ENCODE measurements around the gene KRTAP26-1. TPM values are rescaled to one million over a fixed set of nuclear protein-coding genes. Genes with fewer than 3 reads are reported as not detected.

Gene KRTAP26-1, protein sequence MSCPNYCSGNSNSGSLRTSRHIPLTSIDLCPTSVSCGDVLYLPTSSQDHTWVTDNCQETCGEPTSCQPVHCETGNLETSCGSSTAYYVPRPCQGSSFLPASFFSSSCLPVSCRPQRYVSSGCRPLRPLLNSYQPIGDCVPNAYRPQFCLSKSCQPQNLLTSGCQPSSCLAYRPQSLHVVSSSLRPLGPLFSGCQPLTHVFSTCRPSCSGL
- total RNA-seq (not detected in 2 replicates), polyA plus RNA-seq (not detected in 2 replicates)

DNA sequence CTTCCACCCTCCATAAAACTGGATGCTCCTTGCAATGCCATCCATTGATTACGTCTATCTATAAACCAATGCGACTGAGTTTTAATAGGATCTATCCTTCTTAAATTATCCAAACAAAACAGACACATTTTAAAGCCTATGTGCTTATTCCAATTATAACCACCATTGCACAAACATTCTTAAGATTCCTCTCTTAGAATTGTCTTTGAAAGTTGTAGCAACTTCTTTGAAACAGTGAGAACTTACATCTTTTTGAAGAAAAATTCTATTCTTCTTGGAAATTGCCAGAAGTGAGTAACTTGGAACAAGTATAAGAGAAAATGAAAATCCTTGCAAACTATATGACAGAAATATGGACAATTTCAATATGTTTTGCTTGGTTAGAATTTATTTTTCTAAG lies at the start of gene KRTAP26-1:
Gene KRTAP26-1 (minus strand): TSS at position 101 of the 400 bp plus-strand sequence. CDS start 280 bp downstream, outside the sequence.
- WGBS (ENCODE audit: low lambda C conversion rate, missing lambda C conversion rate), result 94% methylated on average over 2 of the region's 2 CpGs
- no peak within 1 kb of the TSS for H2AFZ ChIP-seq

DNA sequence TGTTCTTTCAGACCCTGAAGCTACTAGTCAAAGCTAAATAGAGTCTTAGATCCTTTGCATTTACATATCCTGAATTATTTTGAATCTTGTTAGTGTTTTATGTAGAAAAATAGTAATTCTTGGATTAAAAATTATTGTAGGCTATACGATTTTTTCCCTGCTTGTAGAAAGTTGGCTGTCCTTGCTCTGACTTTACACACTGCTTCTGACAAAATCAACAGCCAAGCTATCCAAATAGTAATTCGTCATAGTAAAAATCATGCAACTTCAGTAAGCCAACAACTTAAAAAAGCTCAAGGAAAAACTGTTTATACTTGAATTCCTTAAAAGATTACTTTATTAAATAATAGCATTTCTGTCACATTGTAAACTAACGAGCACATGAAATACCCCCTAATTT lies 35.8 kb upstream of the KRTAP26-1 start:
- Histone ChIP-seq H3K9me2 (replicated peaks; ENCODE audit: insufficient read depth) (no peaks in the 10 kb centered on the region), H3K4me1 (ENCODE audit: insufficient read depth) (no peaks in the 10 kb centered on the region), H3K27ac (no peak overlapping the region), H3K27me3 (no peaks in the 10 kb centered on the region), H3K4me3 (no peak overlapping the region), H3K9me3 (ENCODE audit: low read depth) (no peaks in the 10 kb centered on the region), H3K36me3 (replicated peaks; ENCODE audit: insufficient read depth, low read depth) (no peaks in the 10 kb centered on the region), H3K79me2 (no peaks in the 10 kb centered on the region), H3K4me2 (no peak overlapping the region), H2AFZ (no peak overlapping the region), H4K20me1 (ENCODE audit: insufficient read depth, poor library complexity, severe bottlenecking) (no peaks in the 10 kb centered on the region)
- no peak for TF ChIP-seq EZH2phosphoT487 (IDR thresholded peaks at IDR 0.05; ENCODE audit: low read depth, severe bottlenecking, unreplicated experiment)
- TF ChIP-seq CTCF (IDR thresholded peaks at IDR 0.05; ENCODE audit: poor library complexity), result no peak
- no peak for TF ChIP-seq EZH2 (IDR thresholded peaks at IDR 0.05; ENCODE audit: borderline replicate concordance)
- DNase-seq (ENCODE audit: low spot score), result no peak
- WGBS (ENCODE audit: low lambda C conversion rate, missing lambda C conversion rate), result 75% methylated on average over 3 of the region's 3 CpGs

More for the DNA sequence above, at the start of gene KRTAP26-1:
- Histone ChIP-seq H3K4me2 (no peak within 1 kb of the TSS), H3K36me3 (replicated peaks; ENCODE audit: insufficient read depth, low read depth) (no peaks in the 10 kb centered on the region), H3K4me1 (ENCODE audit: insufficient read depth) (no peaks in the 10 kb centered on the region), H3K79me2 (no peaks in the 10 kb centered on the region), H3K27me3 (no peaks in the 10 kb centered on the region), H3K27ac (no peak within 1 kb of the TSS), H3K9me3 (ENCODE audit: low read depth) (peaks cover 5% of the 10 kb centered on the region), H3K4me3 (no peak within 1 kb of the TSS), H3K9me2 (replicated peaks; ENCODE audit: insufficient read depth) (no peaks in the 10 kb centered on the region), H4K20me1 (ENCODE audit: insufficient read depth, poor library complexity, severe bottlenecking) (no peaks in the 10 kb centered on the region)
- DNase-seq (ENCODE audit: low spot score), result no peak
- TF ChIP-seq EZH2 (IDR thresholded peaks at IDR 0.05; ENCODE audit: borderline replicate concordance) (no peak), CTCF (IDR thresholded peaks at IDR 0.05; ENCODE audit: poor library complexity) (no peak), EZH2phosphoT487 (IDR thresholded peaks at IDR 0.05; ENCODE audit: low read depth, severe bottlenecking, unreplicated experiment) (no peak)

- Histone ChIP-seq H3K9me3 (ENCODE audit: low read depth) (no peaks in the 10 kb centered on the region), H3K4me1 (ENCODE audit: insufficient read depth) (no peaks in the 10 kb centered on the region), H3K9me2 (replicated peaks; ENCODE audit: insufficient read depth) (no peaks in the 10 kb centered on the region), H3K27me3 (no peaks in the 10 kb centered on the region), H3K4me3 (no peak overlapping the region), H3K79me2 (no peaks in the 10 kb centered on the region), H4K20me1 (ENCODE audit: insufficient read depth, poor library complexity, severe bottlenecking) (no peaks in the 10 kb centered on the region), H3K27ac (no peak overlapping the region), H3K36me3 (replicated peaks; ENCODE audit: insufficient read depth, low read depth) (no peaks in the 10 kb centered on the region), H2AFZ (no peak overlapping the region), H3K4me2 (no peak overlapping the region)
- DNase-seq (ENCODE audit: low spot score), result no peak
- TF ChIP-seq EZH2 (IDR thresholded peaks at IDR 0.05; ENCODE audit: borderline replicate concordance) (no peak), CTCF (IDR thresholded peaks at IDR 0.05; ENCODE audit: poor library complexity) (no peak), EZH2phosphoT487 (IDR thresholded peaks at IDR 0.05; ENCODE audit: low read depth, severe bottlenecking, unreplicated experiment) (no peak)
- 71% methylated on average over 1 of the region's 1 CpG for WGBS (ENCODE audit: low lambda C conversion rate, missing lambda C conversion rate)
These were observed 34.3 kb upstream of the KRTAP26-1 start for GRCh38 chr21:30354308-30355005.

Measured in hepatocyte (in vitro differentiated cells).